Left hindlimb (tissue), 1 donor: ENCODE measurements around the gene DIO3.

ENCODE experiments used
- DNase-seq: peaks from one replicate; pipeline ENCODE4 v3.0.0-alpha.2; 2018

DIO3 gene

GRCh38 chr14:101561145-101561896 lies at the start of gene DIO3:
TSS of gene DIO3 (plus strand) at chr14:101561495.
- peak; percentile 73 for DNase-seq

GRCh38 chr14:101511620-101512375 lies 49.5 kb upstream of the DIO3 start:
- peak; percentile 42 for DNase-seq

GRCh38 chr14:101512376-101512695 lies 49.0 kb upstream of the DIO3 start:
- DNase-seq = no peak

GRCh38 chr14:101514136-101514535 lies 47.2 kb upstream of the DIO3 start:
- no peak for DNase-seq

- no peak for DNase-seq
These were observed 44.9 kb upstream of the DIO3 start for GRCh38 chr14:101516401-101516800.

GRCh38 chr14:101518611-101519473 lies 42.5 kb upstream of the DIO3 start:
- DNase-seq = peak; percentile 67

GRCh38 chr14:101520621-101521472 lies 40.4 kb upstream of the DIO3 start:
- peak; percentile 49 for DNase-seq

- no peak for DNase-seq
These were observed 39.8 kb upstream of the DIO3 start for GRCh38 chr14:101521473-101521915.

GRCh38 chr14:101521978-101522377 lies 39.3 kb upstream of the DIO3 start:
- DNase-seq = no peak

GRCh38 chr14:101525640-101526527 lies 35.4 kb upstream of the DIO3 start:
- DNase-seq = no peak

- no peak for DNase-seq
These were observed 33.3 kb upstream of the DIO3 start for GRCh38 chr14:101527987-101528386.

GRCh38 chr14:101529079-101529478 lies 32.2 kb upstream of the DIO3 start:
- no peak for DNase-seq

GRCh38 chr14:101534198-101534597 lies 27.1 kb upstream of the DIO3 start:
- no peak for DNase-seq

GRCh38 chr14:101535232-101535631 lies 26.1 kb upstream of the DIO3 start:
- DNase-seq = no peak

- no peak for DNase-seq
These were observed 25.5 kb upstream of the DIO3 start for GRCh38 chr14:101535701-101536207.

GRCh38 chr14:101537286-101537685 lies 24.0 kb upstream of the DIO3 start:
- no peak for DNase-seq

GRCh38 chr14:101538878-101539277 lies 22.4 kb upstream of the DIO3 start:
- no peak for DNase-seq

- no peak for DNase-seq
These were observed 21.4 kb upstream of the DIO3 start for GRCh38 chr14:101539880-101540279.

- DNase-seq = no peak
These were observed 20.5 kb upstream of the DIO3 start for GRCh38 chr14:101540481-101541462.

GRCh38 chr14:101542391-101542790 lies 18.9 kb upstream of the DIO3 start:
- DNase-seq = no peak
